GM21737 (cell line): ENCODE data around the gene ELK3.

Experiments
- ATAC-seq: cut with Tn5 transposase; IDR thresholded peaks from one replicate; pipeline ENCODE4 v1.9.1; 2021; ENCODE audit warnings: mild to moderate bottlenecking, moderate library complexity; ENCODE audit not compliant: unreplicated experiment

Gene ELK3

GRCh38 chr12:96193725-96194575 is at the start of gene ELK3:
ELK3 (plus strand) TSS chr12:96194375.
- ATAC-seq = peak; percentile 56

- ATAC-seq = no peak
Observed at GRCh38 chr12:96146747-96147146, 47.4 kb upstream of the ELK3 start.

- no peak for ATAC-seq
Observed at GRCh38 chr12:96150442-96150841, 43.7 kb upstream of the ELK3 start.

- ATAC-seq = no peak
Observed at GRCh38 chr12:96152164-96152563, 42.0 kb upstream of the ELK3 start.

- no peak for ATAC-seq
Observed at GRCh38 chr12:96153131-96153725, 40.9 kb upstream of the ELK3 start.

GRCh38 chr12:96155181-96155580 is 39.0 kb upstream of the ELK3 start:
- ATAC-seq = no peak

GRCh38 chr12:96155781-96156180 is 38.4 kb upstream of the ELK3 start:
- ATAC-seq = no peak

- no peak for ATAC-seq
Observed at GRCh38 chr12:96156211-96156610, 38.0 kb upstream of the ELK3 start.

- ATAC-seq = no peak
Observed at GRCh38 chr12:96157427-96157826, 36.7 kb upstream of the ELK3 start.

GRCh38 chr12:96164951-96165811 is 29.0 kb upstream of the ELK3 start:
- no peak for ATAC-seq

GRCh38 chr12:96166765-96167164 is 27.4 kb upstream of the ELK3 start:
- no peak for ATAC-seq

GRCh38 chr12:96167492-96167891 is 26.7 kb upstream of the ELK3 start:
- no peak for ATAC-seq

GRCh38 chr12:96170328-96170727 is 23.8 kb upstream of the ELK3 start:
- ATAC-seq = no peak

- no peak for ATAC-seq
Observed at GRCh38 chr12:96170762-96171161, 23.4 kb upstream of the ELK3 start.

GRCh38 chr12:96171905-96172304 is 22.3 kb upstream of the ELK3 start:
- no peak for ATAC-seq

GRCh38 chr12:96172981-96173380 is 21.2 kb upstream of the ELK3 start:
- ATAC-seq = no peak

GRCh38 chr12:96176575-96176974 is 17.6 kb upstream of the ELK3 start:
- no peak for ATAC-seq

GRCh38 chr12:96177013-96177412 is 17.2 kb upstream of the ELK3 start:
- no peak for ATAC-seq

- ATAC-seq = no peak
Observed at GRCh38 chr12:96183734-96184370, 10.3 kb upstream of the ELK3 start.

- no peak for ATAC-seq
Observed at GRCh38 chr12:96185914-96186313, 8.3 kb upstream of the ELK3 start.
